WI38 (cell line): ENCODE results near the gene CAMK2D.
"Not testable (repeated sequence)": the region's sequence is repeated elsewhere in the genome, so short reads cannot be mapped to it uniquely, and the experiment has no call there.

Source experiments
- H3K4me3 ChIP-seq: 2 replicates; pipeline ENCODE4 v1.5.1; 2011; ENCODE audit warnings: low read depth, mild to moderate bottlenecking, control low read depth, low read length
- CTCF ChIP-seq: IDR thresholded peaks from 2 replicates; pipeline ENCODE4 v1.5.1; 2012; ENCODE audit warnings: low read depth, mild to moderate bottlenecking, control low read depth, low read length

CAMK2D gene

GRCh38 chr4:113695328-113696169, 66.0 kb downstream of the CAMK2D start:
- H3K4me3 ChIP-seq: no peak overlapping the region
- no peak for TF ChIP-seq CTCF

- H3K4me3 ChIP-seq: no peak overlapping the region
- TF ChIP-seq CTCF: no peak
These were observed 67.5 kb downstream of the CAMK2D start for GRCh38 chr4:113694008-113694407.

- TF ChIP-seq CTCF: no peak
- no peak overlapping the region for H3K4me3 ChIP-seq
These were observed 68.6 kb downstream of the CAMK2D start for GRCh38 chr4:113692809-113693411.

- TF ChIP-seq CTCF: no peak
- H3K4me3 ChIP-seq: no peak overlapping the region
These were observed 69.9 kb downstream of the CAMK2D start for GRCh38 chr4:113691676-113692075.

GRCh38 chr4:113689394-113689793, 72.1 kb downstream of the CAMK2D start:
- H3K4me3 ChIP-seq: no peak overlapping the region
- no peak for TF ChIP-seq CTCF

GRCh38 chr4:113687067-113687718, 74.3 kb downstream of the CAMK2D start:
- no peak overlapping the region for H3K4me3 ChIP-seq
- no peak for TF ChIP-seq CTCF

- H3K4me3 ChIP-seq: not testable (repeated sequence)
These were observed 76.4 kb downstream of the CAMK2D start for GRCh38 chr4:113685157-113685556.
